ENCODE measurements around the gene NBEAL2.

Gene NBEAL2

GRCh38 chr3:46976326-46977190 is 2.9 kb upstream of the NBEAL2 start, which contains the start of gene CCDC12:
Gene CCDC12, minus strand, starts transcription at chr3:46976745. Its CDS starts 13 bp downstream, at chr3:46976732.
- Histone ChIP-seq H3K36me3 (no peaks in the 10 kb centered on the region), H3K27me3 (no peaks in the 10 kb centered on the region), H3K9me3 (no peaks in the 10 kb centered on the region), H3K4me1 (peaks cover 0 to 71% (median 47%) of the 10 kb centered on the region in 4 donors), H3K27ac (peak within 1 kb of the TSS; percentile 91 to 95), H3K4me3 (peak within 1 kb of the TSS; percentile 66 to 71)
- intact Hi-C loops (cut with DNase I; ENCODE audit: low total_unique reads) = loop anchor here (2.0 kb wide), 1 partner anchor 40 kb away; no protein-coding TSS in a partner anchor
- peak; percentile 99 for DNase-seq
- no peak for TF ChIP-seq CTCF (IDR thresholded peaks at IDR 0.05)

GRCh38 chr3:46977811-46978195 is 1.7 kb upstream of the NBEAL2 start:
- Histone ChIP-seq H3K4me1 (peaks cover 0 to 67% (median 46%) of the 10 kb centered on the region in 4 donors), H3K36me3 (no peaks in the 10 kb centered on the region), H3K9me3 (no peaks in the 10 kb centered on the region), H3K4me3 (no peak overlapping the region), H3K27ac (peak overlapping the region; percentile 70 to 77), H3K27me3 (no peaks in the 10 kb centered on the region)
- intact Hi-C loops (cut with DNase I; ENCODE audit: low total_unique reads) = loop anchor here (2.0 kb wide), 1 partner anchor 41 kb away; no protein-coding TSS in a partner anchor
- no peak for TF ChIP-seq CTCF (IDR thresholded peaks at IDR 0.05)
- no peak for DNase-seq

GRCh38 chr3:46978381-46978780 is 1.1 kb upstream of the NBEAL2 start:
- Histone ChIP-seq H3K27me3 (no peaks in the 10 kb centered on the region), H3K36me3 (no peaks in the 10 kb centered on the region), H3K4me3 (peak overlapping the region in 1 of 2 donors; percentile 66), H3K4me1 (peaks cover 0 to 69% (median 45%) of the 10 kb centered on the region in 4 donors), H3K27ac (peak overlapping the region; percentile 77 to 83), H3K9me3 (no peaks in the 10 kb centered on the region)
- intact Hi-C loops (cut with DNase I; ENCODE audit: low total_unique reads) = no loop called here
- no peak for TF ChIP-seq CTCF (IDR thresholded peaks at IDR 0.05)
- DNase-seq = no peak

GRCh38 chr3:46979958-46980497 is 562 bp downstream of the NBEAL2 start:
- no peak for TF ChIP-seq CTCF (IDR thresholded peaks at IDR 0.05)
- Histone ChIP-seq H3K27me3 (no peaks in the 10 kb centered on the region), H3K9me3 (no peaks in the 10 kb centered on the region), H3K4me3 (peak overlapping the region; percentile 62 to 66), H3K4me1 (peaks cover 0 to 56% (median 33%) of the 10 kb centered on the region in 4 donors), H3K36me3 (no peaks in the 10 kb centered on the region), H3K27ac (peak overlapping the region; percentile 61 to 77)
- DNase-seq = no peak
- intact Hi-C loops (cut with DNase I; ENCODE audit: low total_unique reads) = no loop called here

GRCh38 chr3:46981932-46982471 is 2.5 kb downstream of the NBEAL2 start:
- TF ChIP-seq CTCF (IDR thresholded peaks at IDR 0.05) = no peak
- H3K4me1 ChIP-seq = peaks cover 0 to 47% (median 24%) of the 10 kb centered on the region in 4 donors
- no peaks in the 10 kb centered on the region for H3K9me3 ChIP-seq
- no peaks in the 10 kb centered on the region for H3K36me3 ChIP-seq
- no peaks in the 10 kb centered on the region for H3K27me3 ChIP-seq
- H3K4me3 ChIP-seq = no peak overlapping the region
- peak in 1 of 2 donors; percentile 42 for DNase-seq
- intact Hi-C loops (cut with DNase I; ENCODE audit: low total_unique reads) = no loop called here
- H3K27ac ChIP-seq = no peak overlapping the region

Data from tibial artery (tissue), 4 donors.